ENCODE data around the gene TRIP12.
"Not testable (repeated sequence)": the region's sequence is repeated elsewhere in the genome, so short reads cannot be mapped to it uniquely, and the experiment has no call there.

TRIP12 gene

DNA sequence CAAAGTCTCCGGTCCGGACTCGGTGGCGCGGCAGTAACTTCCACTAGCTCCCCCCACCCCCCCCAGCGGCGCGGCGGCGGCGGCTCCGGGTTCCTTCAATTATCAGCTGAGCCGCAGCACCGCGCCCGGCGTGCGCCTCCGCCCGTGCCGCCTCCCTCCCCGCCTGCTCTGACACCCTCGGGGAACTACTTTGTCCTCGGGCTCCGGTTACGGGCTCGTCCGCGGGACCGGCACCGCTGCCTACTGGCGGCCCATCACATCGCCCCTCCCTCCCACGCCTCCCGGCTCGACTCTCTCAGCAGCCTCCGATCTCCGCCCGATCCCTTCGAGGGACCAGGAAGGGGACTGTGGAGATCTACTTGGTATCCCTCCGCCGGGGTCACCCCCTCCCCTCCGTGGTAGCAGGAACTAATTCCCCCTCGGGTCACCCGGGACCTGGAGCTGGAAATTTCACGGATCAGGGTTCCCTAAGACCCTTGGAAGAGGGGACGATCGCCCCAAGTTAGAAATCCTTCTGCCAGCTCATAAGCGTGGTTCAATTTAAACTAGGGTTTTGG, at the start of gene TRIP12:
TSS of gene TRIP12 (minus strand) at position 118 of the 557 bp plus-strand sequence. CDS start 41,930 bp downstream, outside the sequence.
- DNase-seq (ENCODE audit: low read depth in 2 of 2) = peak; percentile 66 to 69

- no peak for DNase-seq (ENCODE audit: low read depth in 2 of 2)
Observed at GRCh38 chr2:229971298-229971790, 49.5 kb upstream of the TRIP12 start.

DNA sequence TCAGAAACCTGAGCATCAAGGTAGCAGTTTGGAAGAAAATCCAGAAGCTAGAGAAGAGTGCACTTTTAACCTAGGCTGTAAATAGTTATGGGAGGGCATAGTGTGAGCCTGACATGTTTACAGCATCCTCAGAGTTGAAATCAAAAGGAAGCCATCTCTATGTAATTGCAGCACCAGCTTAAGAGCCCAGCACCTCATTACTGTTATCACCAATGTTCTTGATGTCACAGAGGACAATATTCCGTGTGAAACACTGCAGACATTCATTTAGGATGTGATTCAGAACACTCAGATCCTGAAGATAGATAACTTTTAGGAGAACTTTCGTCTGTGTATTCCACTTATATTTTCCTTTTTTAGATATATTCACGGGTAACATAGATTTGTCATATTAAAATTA, 48.6 kb upstream of the TRIP12 start:
- DNase-seq (ENCODE audit: low read depth in 2 of 2) = no peak

DNA sequence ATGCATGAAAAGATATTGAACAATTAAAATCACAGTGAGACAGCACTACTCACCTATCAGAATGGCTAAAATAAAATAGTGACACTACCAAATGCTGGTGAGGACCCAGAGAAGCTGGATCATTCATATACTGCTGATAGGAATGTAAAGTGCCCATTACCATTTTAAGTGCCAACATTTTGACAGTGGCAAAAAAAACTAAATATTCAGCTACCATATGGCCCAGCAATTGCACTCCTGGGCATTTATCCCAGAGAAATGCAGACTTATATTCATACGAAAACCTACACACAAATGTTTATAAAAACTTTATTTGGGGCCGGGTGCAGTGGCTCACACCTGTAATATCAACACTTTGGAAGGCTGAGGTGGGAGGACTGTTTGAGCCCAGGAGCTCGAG, 48.1 kb upstream of the TRIP12 start:
- no peak for DNase-seq (ENCODE audit: low read depth in 2 of 2)

- DNase-seq (ENCODE audit: low read depth in 2 of 2) = not testable (repeated sequence)
Observed at GRCh38 chr2:229963596-229963995, 41.8 kb upstream of the TRIP12 start.

- DNase-seq (ENCODE audit: low read depth in 2 of 2) = no peak
Observed at GRCh38 chr2:229956491-229956890, 34.7 kb upstream of the TRIP12 start.

DNA sequence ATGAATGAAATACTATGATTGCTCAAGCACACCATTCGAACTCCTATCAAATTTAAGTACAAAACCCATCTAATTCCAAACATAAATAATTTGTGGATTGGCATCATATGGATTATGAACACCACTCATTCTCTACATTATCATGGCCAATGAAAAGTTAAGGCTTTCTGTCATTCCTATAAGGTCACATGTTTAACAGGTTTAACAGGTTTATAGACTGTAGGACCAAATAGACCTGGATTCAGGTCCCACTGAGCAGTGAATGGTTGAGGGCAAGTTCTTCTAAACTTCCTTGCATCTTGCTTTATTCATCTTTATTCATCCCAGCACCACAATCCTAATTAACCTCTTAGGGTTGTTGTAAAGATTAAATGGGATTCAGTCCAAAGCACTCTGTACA, 33.9 kb upstream of the TRIP12 start:
- no peak for DNase-seq (ENCODE audit: low read depth in 2 of 2)

DNA sequence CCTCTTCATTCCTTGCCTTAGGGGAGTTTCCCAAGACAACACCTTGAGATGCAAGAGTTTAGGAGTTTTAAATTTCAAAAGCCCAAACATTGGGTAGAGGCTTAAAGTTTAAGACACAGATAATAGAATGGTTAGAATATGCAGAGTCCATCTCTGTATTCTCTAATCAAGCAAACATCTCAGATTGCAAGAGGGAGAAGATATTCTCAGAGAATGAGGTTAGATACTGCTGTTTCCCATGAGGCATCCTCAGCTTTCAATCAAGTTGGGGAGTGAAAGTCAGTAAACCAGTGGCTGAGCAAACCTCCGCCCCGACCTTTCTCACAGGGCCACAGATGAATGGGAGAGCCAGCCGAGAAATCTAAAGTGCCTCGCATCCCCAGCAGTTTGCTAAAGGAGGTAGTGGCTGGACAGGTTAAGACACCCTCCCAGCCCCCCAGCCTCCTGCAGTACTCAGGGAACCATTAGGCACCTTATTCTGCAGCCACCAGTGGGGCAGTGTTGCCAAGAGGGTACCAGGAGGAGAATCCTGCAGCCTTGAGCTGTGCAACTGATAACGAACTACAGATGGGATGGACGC, 30.5 kb upstream of the TRIP12 start:
- DNase-seq (ENCODE audit: low read depth in 2 of 2) = no peak

DNA sequence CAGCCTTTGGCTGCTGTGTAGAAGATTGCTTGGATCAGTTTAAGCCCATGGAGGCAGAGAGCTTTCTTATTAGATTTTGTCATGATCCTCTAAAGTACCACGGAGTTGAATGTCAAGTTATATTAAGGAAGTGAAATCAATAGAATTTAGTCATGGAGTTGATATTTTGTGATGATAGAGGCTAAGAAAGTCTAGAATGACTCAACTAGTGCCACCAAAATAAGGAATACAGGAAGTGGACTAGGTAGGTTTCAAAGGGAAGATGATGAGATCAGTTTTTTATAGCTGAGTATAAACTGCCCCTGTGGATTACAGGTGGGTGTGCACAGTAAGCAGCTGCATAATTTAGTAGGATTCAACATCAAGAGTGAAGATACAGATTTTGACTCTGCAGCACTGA, 25.7 kb upstream of the TRIP12 start:
- DNase-seq (ENCODE audit: low read depth in 2 of 2) = no peak

DNA sequence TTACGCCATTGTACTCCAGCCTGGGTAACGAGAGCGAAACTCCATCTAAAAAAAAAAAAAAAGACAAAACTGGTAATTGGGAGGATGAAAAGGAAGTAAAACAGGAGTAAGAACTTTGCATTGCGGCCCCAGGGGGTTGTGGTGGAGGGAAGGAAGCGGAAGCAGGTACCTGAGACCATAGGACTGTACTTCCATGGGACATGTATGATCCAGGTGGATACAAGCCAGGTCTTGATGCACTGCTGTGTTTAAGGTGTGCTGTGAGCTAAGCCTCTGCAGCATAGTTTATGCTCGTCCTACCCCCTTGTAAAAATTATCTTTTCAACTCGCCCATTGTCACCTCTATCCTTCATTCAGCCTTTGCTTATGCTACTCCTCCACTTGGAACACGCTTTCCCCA, 24.2 kb upstream of the TRIP12 start:
- no peak for DNase-seq (ENCODE audit: low read depth in 2 of 2)

DNA sequence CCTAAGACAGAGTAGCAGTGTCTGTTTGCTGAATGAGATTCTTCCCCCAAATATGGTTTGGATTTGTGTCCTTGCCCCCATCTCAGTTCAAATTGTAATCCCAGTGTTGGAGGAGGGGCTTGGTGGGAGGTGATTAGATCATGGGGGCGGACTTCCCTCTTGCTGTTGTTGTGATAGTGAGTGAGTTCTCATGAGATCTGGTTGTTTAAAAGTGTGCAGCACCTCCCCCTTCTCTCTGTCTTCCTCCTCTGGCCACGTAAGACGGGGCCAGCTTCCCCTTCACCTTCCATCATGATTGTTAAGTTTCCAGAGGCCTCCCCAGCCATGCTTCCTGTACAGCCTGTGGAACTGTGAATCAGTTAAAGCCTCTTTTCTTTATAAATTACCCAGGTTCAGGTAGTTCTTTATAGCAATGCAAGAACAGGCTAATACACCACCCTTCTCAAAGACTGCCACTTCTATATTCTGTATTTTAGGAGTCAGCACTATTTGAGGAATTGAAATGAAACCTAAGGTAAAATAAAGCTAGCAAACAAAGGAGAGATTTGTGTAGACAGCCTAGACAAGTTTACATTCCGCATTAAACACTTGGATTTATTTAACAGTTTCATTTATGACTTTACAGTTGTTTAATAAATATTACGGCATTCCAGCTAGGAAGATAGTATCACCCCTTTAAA, 22.1 kb upstream of the TRIP12 start:
- no peak for DNase-seq (ENCODE audit: low read depth in 2 of 2)

GRCh38 chr2:229943171-229943570, 21.4 kb upstream of the TRIP12 start:
- no peak for DNase-seq (ENCODE audit: low read depth in 2 of 2)

DNA sequence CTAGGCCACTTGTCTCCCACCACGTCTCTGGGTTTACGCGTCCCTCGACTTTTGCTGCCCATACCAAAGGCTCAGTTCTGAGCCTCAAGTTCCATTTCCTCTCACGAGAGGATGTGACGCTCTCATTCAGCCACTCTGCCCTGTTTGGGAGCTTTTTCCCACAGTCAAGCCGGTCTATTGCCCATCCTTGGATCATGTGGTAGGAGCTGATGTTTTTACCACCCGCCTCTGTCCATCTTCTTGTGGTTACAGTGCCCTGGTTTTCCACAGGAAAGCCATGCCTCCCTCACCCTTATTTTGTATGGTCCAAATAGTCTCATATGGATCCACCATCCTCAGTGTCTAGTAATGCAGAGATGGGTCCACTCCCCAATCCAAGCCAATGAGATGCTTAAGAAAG, 20.9 kb upstream of the TRIP12 start:
- no peak for DNase-seq (ENCODE audit: low read depth in 2 of 2)

- no peak for DNase-seq (ENCODE audit: low read depth in 2 of 2)
Observed at GRCh38 chr2:229937537-229937936, 15.7 kb upstream of the TRIP12 start.

DNA sequence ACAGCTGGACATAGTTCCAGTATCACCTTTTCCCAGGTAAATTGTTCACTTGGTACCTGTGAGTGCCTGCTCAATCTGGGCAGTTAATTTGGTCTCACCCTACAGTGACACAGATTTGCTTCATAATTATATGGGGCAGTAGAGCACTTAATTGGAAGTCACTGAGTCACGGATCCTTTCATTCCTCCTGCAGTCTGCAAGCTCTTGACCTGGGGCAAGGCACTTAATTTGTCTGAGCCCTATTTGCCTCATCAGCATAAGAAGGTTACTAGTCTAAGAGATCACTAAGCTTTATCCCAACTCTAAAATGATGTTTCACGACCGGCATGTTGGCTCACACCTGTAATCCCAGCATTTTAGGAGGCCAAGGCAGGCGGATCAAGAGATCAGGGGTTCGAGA, 9.4 kb upstream of the TRIP12 start:
- no peak for DNase-seq (ENCODE audit: low read depth in 2 of 2)

DNA sequence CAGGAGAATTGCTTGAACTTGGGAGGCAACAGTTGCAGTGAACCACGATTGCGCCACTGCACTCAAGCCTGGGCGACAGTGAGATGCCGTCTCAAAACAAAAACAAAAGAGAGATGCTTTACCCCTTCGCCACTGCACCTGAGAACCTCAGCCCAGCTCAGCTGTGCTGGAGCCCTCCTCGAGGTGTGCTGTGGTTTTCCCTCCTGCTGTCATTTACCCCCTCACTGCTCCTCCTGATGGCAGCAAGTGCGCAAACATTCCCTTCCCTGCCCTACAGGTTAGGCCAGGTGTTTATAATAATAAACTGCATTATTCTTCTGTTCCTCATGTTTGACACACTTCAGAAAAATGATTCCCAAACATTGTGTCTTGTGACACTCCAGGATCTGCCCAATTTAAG, 8.8 kb upstream of the TRIP12 start:
- DNase-seq (ENCODE audit: low read depth in 2 of 2) = no peak

DNA sequence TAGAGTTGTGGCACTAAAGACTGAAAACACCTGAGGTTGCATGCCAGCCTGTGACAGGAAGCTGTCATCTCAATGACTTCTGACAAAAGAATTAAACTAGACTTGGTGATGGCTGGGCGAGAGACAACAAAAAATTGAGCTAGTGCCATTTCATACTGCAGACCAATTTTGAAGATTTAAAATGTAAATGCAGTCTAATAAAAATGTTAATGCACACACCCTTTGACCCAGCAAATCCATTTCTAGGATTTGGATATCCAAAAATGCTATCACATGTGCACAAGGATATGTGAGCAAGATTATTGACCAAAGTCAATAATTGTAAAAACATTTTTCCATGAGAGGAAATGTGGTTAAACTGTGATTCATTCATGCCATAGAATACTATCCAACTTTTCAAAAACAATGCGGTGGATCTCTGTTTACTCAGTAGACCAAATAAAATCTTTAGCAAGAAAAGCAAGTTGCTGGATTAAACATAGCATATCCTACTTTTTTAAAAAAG, 6.1 kb upstream of the TRIP12 start:
- DNase-seq (ENCODE audit: low read depth in 2 of 2) = no peak

DNA sequence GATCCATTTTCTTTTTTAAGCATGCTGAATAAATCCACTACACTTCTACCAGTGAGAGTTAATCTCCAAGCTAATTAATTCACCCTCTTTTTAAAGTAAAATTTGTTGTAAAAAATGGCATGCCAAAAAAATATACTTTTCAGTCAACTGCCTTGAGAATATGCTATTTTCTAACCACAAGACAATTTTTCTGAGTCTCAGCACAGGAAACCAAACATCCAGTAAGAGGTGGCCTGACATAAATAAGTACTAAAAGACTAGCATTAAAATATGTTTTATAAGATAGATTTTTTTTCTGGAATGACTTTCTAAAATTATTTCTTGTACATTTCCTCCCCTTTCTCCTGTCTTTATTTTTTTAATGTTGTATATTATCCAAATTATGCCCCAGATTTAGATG, 3.4 kb upstream of the TRIP12 start:
- DNase-seq (ENCODE audit: low read depth in 2 of 2) = no peak

- DNase-seq (ENCODE audit: low read depth in 2 of 2) = not testable (repeated sequence)
Observed at GRCh38 chr2:229924541-229924940, 2.7 kb upstream of the TRIP12 start.

- peak; percentile 76 to 84 for DNase-seq (ENCODE audit: low read depth in 2 of 2)
Observed at GRCh38 chr2:229922449-229923386, 909 bp upstream of the TRIP12 start, which contains the start of gene FBXO36. TSS of gene FBXO36 (plus strand) at chr2:229922503. CDS start at chr2:229922514, 11 bp downstream.

GRCh38 chr2:229921101-229921891, 513 bp downstream of the TRIP12 start:
- DNase-seq (ENCODE audit: low read depth in 2 of 2) = peak; percentile 38 to 53
